Measurements from ENCODE around the gene TAF15.
A peak's percentile ranks its signal among the peaks of the same experiment; 100 is the strongest.

TAF15 gene

DNA sequence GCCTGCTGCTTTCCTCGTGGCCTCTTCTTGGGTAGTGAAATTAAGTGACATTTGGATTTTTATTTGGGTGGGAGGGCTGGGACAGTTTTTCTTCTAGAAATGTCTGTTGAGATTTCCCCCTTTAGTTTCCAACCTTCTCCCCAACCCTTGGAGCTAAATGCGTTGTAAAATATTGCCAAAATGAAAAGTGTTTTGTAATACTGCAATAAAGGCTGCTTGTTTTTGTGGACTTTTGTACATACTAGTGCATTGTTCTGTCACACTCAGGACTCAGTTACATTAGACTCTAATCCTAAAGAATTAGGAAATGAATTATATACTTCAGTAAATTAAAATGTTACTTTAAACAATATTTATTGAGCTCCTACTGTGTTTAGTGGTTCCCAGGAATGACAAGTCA lies 37.7 kb downstream of the TAF15 start:
- no peak overlapping the region for H3K4me3 ChIP-seq (ENCODE audit: low read length)
- peaks cover 45% of the 10 kb centered on the region for H3K36me3 ChIP-seq (replicated peaks; ENCODE audit: low read depth, low read length)
- no peaks in the 10 kb centered on the region for H3K9me3 ChIP-seq (ENCODE audit: insufficient read depth, low read length)
- H3K27me3 ChIP-seq (ENCODE audit: low read depth, low read length) = no peaks in the 10 kb centered on the region
- H3K4me2 ChIP-seq (ENCODE audit: low read length) = no peak overlapping the region
- no peak overlapping the region for H3K27ac ChIP-seq (ENCODE audit: low read length)
- H3K9ac ChIP-seq (ENCODE audit: low read length) = no peak overlapping the region
- no peaks in the 10 kb centered on the region for H4K20me1 ChIP-seq (ENCODE audit: insufficient read depth, low read length)
- H3K4me1 ChIP-seq (ENCODE audit: low read length) = no peaks in the 10 kb centered on the region
- TF ChIP-seq EZH2phosphoT487 (IDR thresholded peaks at IDR 0.05; ENCODE audit: low read depth) (no peak), CTCF (IDR thresholded peaks at IDR 0.05; ENCODE audit: low read depth, low read length) (no peak)
- no peak overlapping the region for H2AFZ ChIP-seq (ENCODE audit: low read depth, low read length)
- H3K79me2 ChIP-seq (ENCODE audit: low read length) = no peaks in the 10 kb centered on the region

GRCh38 chr17:35847633-35848373 lies 38.5 kb downstream of the TAF15 start:
- no peak overlapping the region for H3K9ac ChIP-seq (ENCODE audit: low read length)
- no peaks in the 10 kb centered on the region for H3K79me2 ChIP-seq (ENCODE audit: low read length)
- no peak overlapping the region for H3K4me2 ChIP-seq (ENCODE audit: low read length)
- H4K20me1 ChIP-seq (ENCODE audit: insufficient read depth, low read length) = no peaks in the 10 kb centered on the region
- H3K9me3 ChIP-seq (ENCODE audit: insufficient read depth, low read length) = no peaks in the 10 kb centered on the region
- no peaks in the 10 kb centered on the region for H3K27me3 ChIP-seq (ENCODE audit: low read depth, low read length)
- peaks cover 42% of the 10 kb centered on the region for H3K36me3 ChIP-seq (replicated peaks; ENCODE audit: low read depth, low read length)
- no peak overlapping the region for H3K4me3 ChIP-seq (ENCODE audit: low read length)
- no peaks in the 10 kb centered on the region for H3K4me1 ChIP-seq (ENCODE audit: low read length)
- no peak overlapping the region for H3K27ac ChIP-seq (ENCODE audit: low read length)
- no peak for TF ChIP-seq EZH2phosphoT487 (IDR thresholded peaks at IDR 0.05; ENCODE audit: low read depth)
- TF ChIP-seq CTCF (IDR thresholded peaks at IDR 0.05; ENCODE audit: low read depth, low read length) = no peak
- H2AFZ ChIP-seq (ENCODE audit: low read depth, low read length) = no peak overlapping the region

DNA sequence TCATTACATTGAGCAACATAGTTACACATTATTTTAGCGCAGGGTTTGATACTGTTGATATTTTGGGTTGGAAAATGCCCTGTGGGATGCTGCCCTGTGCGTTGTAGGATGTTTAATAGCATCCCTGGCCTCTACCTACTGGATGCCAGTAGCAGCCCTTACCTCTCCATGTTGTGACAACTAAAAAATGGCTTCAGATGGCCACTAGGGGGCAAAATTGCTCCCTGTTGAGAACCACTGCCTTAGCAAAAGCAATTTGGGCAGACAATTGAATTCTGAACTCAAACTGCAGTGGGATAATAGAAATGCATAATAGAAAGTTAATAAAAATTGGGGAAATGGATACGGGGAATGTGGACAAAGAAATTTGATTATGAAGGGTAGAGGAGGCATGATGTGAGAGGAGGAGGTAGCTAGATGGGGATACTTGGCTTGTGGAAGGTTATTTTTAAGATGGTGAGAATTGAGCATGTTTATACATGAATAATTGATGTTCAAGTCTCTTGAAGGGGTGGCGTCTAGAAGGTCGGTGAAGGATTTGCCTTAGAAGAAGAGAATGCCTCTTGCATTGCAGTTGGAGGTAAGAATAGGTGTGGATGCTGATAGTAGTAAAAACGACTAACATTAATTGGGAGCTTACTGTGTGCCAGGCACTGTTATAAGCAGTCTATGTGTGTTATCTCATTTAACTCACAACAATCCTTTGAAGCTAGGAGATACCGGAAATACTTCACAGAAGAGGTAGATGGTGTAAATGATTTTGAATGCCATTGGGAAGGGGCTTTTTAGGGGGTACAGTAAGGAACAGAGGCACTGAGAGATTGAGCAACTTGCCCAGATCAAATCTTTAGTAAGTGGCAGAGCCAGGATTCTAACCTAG lies 40.4 kb downstream of the TAF15 start:
- H4K20me1 ChIP-seq (ENCODE audit: insufficient read depth, low read length) = no peaks in the 10 kb centered on the region
- no peak overlapping the region for H3K4me2 ChIP-seq (ENCODE audit: low read length)
- no peaks in the 10 kb centered on the region for H3K27me3 ChIP-seq (ENCODE audit: low read depth, low read length)
- TF ChIP-seq CTCF (IDR thresholded peaks at IDR 0.05; ENCODE audit: low read depth, low read length) (peak; percentile 85), EZH2phosphoT487 (IDR thresholded peaks at IDR 0.05; ENCODE audit: low read depth) (no peak)
- no peak overlapping the region for H3K27ac ChIP-seq (ENCODE audit: low read length)
- H2AFZ ChIP-seq (ENCODE audit: low read depth, low read length) = no peak overlapping the region
- H3K4me1 ChIP-seq (ENCODE audit: low read length) = no peaks in the 10 kb centered on the region
- no peaks in the 10 kb centered on the region for H3K79me2 ChIP-seq (ENCODE audit: low read length)
- H3K4me3 ChIP-seq (ENCODE audit: low read length) = no peak overlapping the region
- H3K9ac ChIP-seq (ENCODE audit: low read length) = no peak overlapping the region
- no peaks in the 10 kb centered on the region for H3K9me3 ChIP-seq (ENCODE audit: insufficient read depth, low read length)
- peaks cover 30% of the 10 kb centered on the region for H3K36me3 ChIP-seq (replicated peaks; ENCODE audit: low read depth, low read length)

- Histone ChIP-seq H3K79me2 (ENCODE audit: low read length) (no peaks in the 10 kb centered on the region), H3K27ac (ENCODE audit: low read length) (no peak overlapping the region), H3K36me3 (replicated peaks; ENCODE audit: low read depth, low read length) (peaks cover 10% of the 10 kb centered on the region), H2AFZ (ENCODE audit: low read depth, low read length) (no peak overlapping the region), H4K20me1 (ENCODE audit: insufficient read depth, low read length) (no peaks in the 10 kb centered on the region), H3K9ac (ENCODE audit: low read length) (no peak overlapping the region), H3K4me1 (ENCODE audit: low read length) (no peaks in the 10 kb centered on the region), H3K9me3 (ENCODE audit: insufficient read depth, low read length) (no peaks in the 10 kb centered on the region), H3K4me2 (ENCODE audit: low read length) (no peak overlapping the region), H3K27me3 (ENCODE audit: low read depth, low read length) (no peaks in the 10 kb centered on the region), H3K4me3 (ENCODE audit: low read length) (no peak overlapping the region)
- TF ChIP-seq CTCF (IDR thresholded peaks at IDR 0.05; ENCODE audit: low read depth, low read length) = no peak
- no peak for TF ChIP-seq EZH2phosphoT487 (IDR thresholded peaks at IDR 0.05; ENCODE audit: low read depth)
Observed at GRCh38 chr17:35855965-35856364, 46.7 kb downstream of the TAF15 start.

Data from OCI-LY3 (cell line).